IPS DF 6.9 (cell line): ENCODE results near the gene PSPH.

Source experiments
- DNase-seq: peaks from one replicate; pipeline ENCODE4 v3.0.0-alpha.2; 2013; ENCODE audit warnings: low read depth, low spot score
- H3K27ac ChIP-seq: one replicate; pipeline ENCODE4 v1.5.1; 2013; ENCODE audit warnings: low read length, control low read depth
- H3K27me3 ChIP-seq: 2 replicates; pipeline ENCODE4 v1.6.1; 2013; ENCODE audit warnings: mild to moderate bottlenecking, low read length; ENCODE audit not compliant: control insufficient read depth, insufficient read depth
- H3K36me3 ChIP-seq: 2 replicates; pipeline ENCODE4 v1.6.1; 2013; ENCODE audit warnings: low read length; ENCODE audit not compliant: control insufficient read depth, insufficient read depth
- H3K4me1 ChIP-seq: 2 replicates; pipeline ENCODE4 v1.6.1; 2013; ENCODE audit warnings: low read length; ENCODE audit not compliant: control insufficient read depth, insufficient read depth
- H3K4me3 ChIP-seq: 2 replicates; pipeline ENCODE4 v1.5.1; 2013; ENCODE audit warnings: mild to moderate bottlenecking, low read length
- H3K9me3 ChIP-seq: 2 replicates; pipeline ENCODE4 v1.6.1; 2013; ENCODE audit warnings: low read length, inconsistent platforms; ENCODE audit not compliant: control insufficient read depth, insufficient read depth
- WGBS: extraction: QIAGEN DNeasy Blood & Tissue Kit; methylation state at CpG from one replicate; pipeline ENCODE4 v1.1.7; 2013; ENCODE audit warnings: mixed read lengths, missing lambda C conversion rate; ENCODE audit not compliant: insufficient read length, insufficient coverage; 5-methylcytosine and 5-hydroxymethylcytosine counted together

PSPH gene

GRCh38 chr7:56007891-56008290, 43.4 kb downstream of the PSPH start:
- WGBS, result no CpG with 5 or more reads among the region's 9 CpGs

DNA sequence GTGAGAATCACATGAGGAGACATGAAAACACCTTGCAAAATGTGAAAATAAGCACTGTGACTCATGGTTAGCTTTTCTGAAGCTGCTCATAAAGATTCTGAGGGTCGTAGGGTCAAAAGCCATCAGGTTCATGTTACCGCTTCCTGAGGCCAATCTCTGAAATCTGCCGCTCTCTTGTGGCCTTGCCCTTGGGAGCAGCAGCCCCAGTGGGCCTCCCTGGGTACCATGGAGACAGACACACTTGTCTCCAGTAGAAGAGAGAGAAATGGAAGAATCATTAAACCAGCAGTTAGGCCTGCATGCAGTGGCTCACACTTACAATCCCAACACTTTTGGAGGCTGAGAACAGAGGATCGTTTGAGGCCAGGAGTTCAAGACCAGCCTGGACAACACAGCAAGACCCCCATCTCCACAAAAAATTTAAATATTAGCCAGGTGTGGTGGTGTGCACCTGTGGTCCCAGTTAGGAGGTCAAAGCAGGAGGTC, 44.0 kb downstream of the PSPH start:
- H3K9me3 ChIP-seq, result no peaks in the 10 kb centered on the region
- H3K27me3 ChIP-seq, result no peaks in the 10 kb centered on the region
- no CpG with 5 or more reads among the region's 4 CpGs for WGBS
- no peak for DNase-seq
- no peak overlapping the region for H3K4me3 ChIP-seq
- H3K27ac ChIP-seq, result no peak overlapping the region
- H3K36me3 ChIP-seq, result no peaks in the 10 kb centered on the region
- H3K4me1 ChIP-seq, result no peaks in the 10 kb centered on the region

More at GRCh38 chr7:56007891-56008290, 43.4 kb downstream of the PSPH start:
- H3K36me3 ChIP-seq, result no peaks in the 10 kb centered on the region
- DNase-seq, result no peak
- no peaks in the 10 kb centered on the region for H3K27me3 ChIP-seq
- no peak overlapping the region for H3K27ac ChIP-seq
- no peaks in the 10 kb centered on the region for H3K9me3 ChIP-seq
- H3K4me1 ChIP-seq, result no peaks in the 10 kb centered on the region
- no peak overlapping the region for H3K4me3 ChIP-seq

- WGBS, result no CpG with 5 or more reads among the region's 4 CpGs
- Histone ChIP-seq H3K4me1 (no peaks in the 10 kb centered on the region), H3K36me3 (no peaks in the 10 kb centered on the region), H3K27me3 (no peaks in the 10 kb centered on the region), H3K9me3 (no peaks in the 10 kb centered on the region), H3K4me3 (no peak overlapping the region), H3K27ac (no peak overlapping the region)
- DNase-seq, result no peak
Measured at GRCh38 chr7:56003749-56004148, 47.5 kb downstream of the PSPH start.

GRCh38 chr7:55996856-55997500, 54.3 kb downstream of the PSPH start:
- Histone ChIP-seq H3K27ac (no peak overlapping the region), H3K4me3 (no peak overlapping the region), H3K27me3 (no peaks in the 10 kb centered on the region), H3K4me1 (no peaks in the 10 kb centered on the region), H3K9me3 (no peaks in the 10 kb centered on the region), H3K36me3 (peaks cover 2% of the 10 kb centered on the region; the same call in 1 of the 2 replicates)
- WGBS, result no CpG with 5 or more reads among the region's 8 CpGs
- no peak for DNase-seq

DNA sequence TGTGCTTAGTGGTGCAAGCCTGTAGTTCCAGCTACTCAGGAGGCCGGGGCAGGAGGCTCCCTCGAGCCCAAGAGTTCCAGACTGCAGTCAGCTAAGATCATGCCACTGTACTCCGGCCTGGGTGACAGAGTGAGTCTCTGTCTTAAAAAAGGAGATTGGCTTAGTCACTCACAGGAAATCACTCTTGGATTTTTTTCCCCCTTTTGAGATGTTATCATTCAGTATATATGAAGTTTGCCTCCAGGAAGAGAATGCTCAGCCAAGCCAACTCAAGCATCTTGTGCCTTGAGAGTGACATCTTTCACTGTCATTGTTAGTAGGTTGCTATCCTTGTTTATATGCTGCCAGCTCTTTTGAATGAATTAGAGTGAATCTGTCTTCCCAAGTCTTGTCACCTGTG, 58.9 kb downstream of the PSPH start:
- Histone ChIP-seq H3K27ac (no peak overlapping the region), H3K36me3 (peaks cover 2% of the 10 kb centered on the region; the same call in 1 of the 2 replicates), H3K9me3 (no peaks in the 10 kb centered on the region), H3K4me1 (no peaks in the 10 kb centered on the region), H3K4me3 (no peak overlapping the region), H3K27me3 (no peaks in the 10 kb centered on the region)
- WGBS, result no CpG with 5 or more reads among the region's 3 CpGs
- no peak for DNase-seq

GRCh38 chr7:55983537-55983936, 67.7 kb downstream of the PSPH start:
- DNase-seq, result no peak
- Histone ChIP-seq H3K9me3 (no peaks in the 10 kb centered on the region), H3K27ac (no peak overlapping the region), H3K27me3 (no peaks in the 10 kb centered on the region), H3K36me3 (no peaks in the 10 kb centered on the region), H3K4me1 (no peaks in the 10 kb centered on the region), H3K4me3 (no peak overlapping the region)
- WGBS, result no CpG with 5 or more reads among the region's 3 CpGs

GRCh38 chr7:55980266-55980665, 71.0 kb downstream of the PSPH start:
- DNase-seq, result no peak
- no peaks in the 10 kb centered on the region for H3K36me3 ChIP-seq
- no peaks in the 10 kb centered on the region for H3K4me1 ChIP-seq
- H3K27me3 ChIP-seq, result no peaks in the 10 kb centered on the region
- no CpG with 5 or more reads among the region's 3 CpGs for WGBS
- no peak overlapping the region for H3K4me3 ChIP-seq
- H3K27ac ChIP-seq, result no peak overlapping the region
- H3K9me3 ChIP-seq, result no peaks in the 10 kb centered on the region

DNA sequence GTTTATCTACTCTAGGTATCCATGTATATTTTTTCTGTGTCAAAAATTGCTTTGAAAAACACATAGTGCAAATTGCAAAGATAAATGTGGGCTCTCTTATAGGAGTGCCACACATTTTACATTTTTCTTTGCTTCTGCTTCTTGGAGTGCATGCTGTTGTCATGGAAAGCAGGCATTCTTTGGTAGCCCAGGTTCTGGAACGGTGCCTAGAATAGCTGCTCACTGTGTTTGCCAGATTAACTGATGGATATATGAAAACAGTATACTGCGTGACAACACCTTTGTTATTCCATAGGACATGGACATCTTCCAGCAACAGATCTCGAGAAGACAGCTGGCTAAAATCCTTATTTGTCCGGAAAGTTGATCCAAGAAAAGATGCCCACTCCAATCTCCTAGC, 73.4 kb downstream of the PSPH start:
- Histone ChIP-seq H3K4me1 (no peaks in the 10 kb centered on the region), H3K36me3 (no peaks in the 10 kb centered on the region), H3K27ac (no peak overlapping the region), H3K4me3 (no peak overlapping the region), H3K9me3 (no peaks in the 10 kb centered on the region), H3K27me3 (no peaks in the 10 kb centered on the region)
- no peak for DNase-seq
- WGBS, result no CpG with 5 or more reads among the region's 4 CpGs

- Histone ChIP-seq H3K27ac (no peak overlapping the region), H3K4me1 (no peaks in the 10 kb centered on the region), H3K9me3 (no peaks in the 10 kb centered on the region), H3K4me3 (no peak overlapping the region), H3K27me3 (no peaks in the 10 kb centered on the region), H3K36me3 (no peaks in the 10 kb centered on the region)
- DNase-seq, result no peak
- WGBS, result no CpG with 5 or more reads among the region's 7 CpGs
Measured at GRCh38 chr7:55975988-55976633, 75.1 kb downstream of the PSPH start.

GRCh38 chr7:55973747-55974250, 77.4 kb downstream of the PSPH start:
- H3K9me3 ChIP-seq, result no peaks in the 10 kb centered on the region
- no peaks in the 10 kb centered on the region for H3K27me3 ChIP-seq
- H3K4me3 ChIP-seq, result no peak overlapping the region
- H3K36me3 ChIP-seq, result no peaks in the 10 kb centered on the region; the same call in 1 of the 2 replicates
- 0 out of 2 replicates have a peak, but pooled peaks cover 2% of the 10 kb centered on the region for H3K4me1 ChIP-seq
- no peak for DNase-seq
- WGBS, result no CpG with 5 or more reads among the region's 7 CpGs
- no peak overlapping the region for H3K27ac ChIP-seq
